DMS53 treated with DMSO at 0.1 percent for 48 hours (cell line): Measurements from ENCODE around the gene PALMD.
A peak's percentile ranks its signal among the peaks of the same experiment; 100 is the strongest.

Experiments used
- DNase-seq: peaks from one replicate; lab custom pipeline; 2025; ENCODE audit not compliant: unreplicated experiment; lab: John Stamatoyannopoulos, UW

Gene PALMD, protein sequence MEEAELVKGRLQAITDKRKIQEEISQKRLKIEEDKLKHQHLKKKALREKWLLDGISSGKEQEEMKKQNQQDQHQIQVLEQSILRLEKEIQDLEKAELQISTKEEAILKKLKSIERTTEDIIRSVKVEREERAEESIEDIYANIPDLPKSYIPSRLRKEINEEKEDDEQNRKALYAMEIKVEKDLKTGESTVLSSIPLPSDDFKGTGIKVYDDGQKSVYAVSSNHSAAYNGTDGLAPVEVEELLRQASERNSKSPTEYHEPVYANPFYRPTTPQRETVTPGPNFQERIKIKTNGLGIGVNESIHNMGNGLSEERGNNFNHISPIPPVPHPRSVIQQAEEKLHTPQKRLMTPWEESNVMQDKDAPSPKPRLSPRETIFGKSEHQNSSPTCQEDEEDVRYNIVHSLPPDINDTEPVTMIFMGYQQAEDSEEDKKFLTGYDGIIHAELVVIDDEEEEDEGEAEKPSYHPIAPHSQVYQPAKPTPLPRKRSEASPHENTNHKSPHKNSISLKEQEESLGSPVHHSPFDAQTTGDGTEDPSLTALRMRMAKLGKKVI

DNA sequence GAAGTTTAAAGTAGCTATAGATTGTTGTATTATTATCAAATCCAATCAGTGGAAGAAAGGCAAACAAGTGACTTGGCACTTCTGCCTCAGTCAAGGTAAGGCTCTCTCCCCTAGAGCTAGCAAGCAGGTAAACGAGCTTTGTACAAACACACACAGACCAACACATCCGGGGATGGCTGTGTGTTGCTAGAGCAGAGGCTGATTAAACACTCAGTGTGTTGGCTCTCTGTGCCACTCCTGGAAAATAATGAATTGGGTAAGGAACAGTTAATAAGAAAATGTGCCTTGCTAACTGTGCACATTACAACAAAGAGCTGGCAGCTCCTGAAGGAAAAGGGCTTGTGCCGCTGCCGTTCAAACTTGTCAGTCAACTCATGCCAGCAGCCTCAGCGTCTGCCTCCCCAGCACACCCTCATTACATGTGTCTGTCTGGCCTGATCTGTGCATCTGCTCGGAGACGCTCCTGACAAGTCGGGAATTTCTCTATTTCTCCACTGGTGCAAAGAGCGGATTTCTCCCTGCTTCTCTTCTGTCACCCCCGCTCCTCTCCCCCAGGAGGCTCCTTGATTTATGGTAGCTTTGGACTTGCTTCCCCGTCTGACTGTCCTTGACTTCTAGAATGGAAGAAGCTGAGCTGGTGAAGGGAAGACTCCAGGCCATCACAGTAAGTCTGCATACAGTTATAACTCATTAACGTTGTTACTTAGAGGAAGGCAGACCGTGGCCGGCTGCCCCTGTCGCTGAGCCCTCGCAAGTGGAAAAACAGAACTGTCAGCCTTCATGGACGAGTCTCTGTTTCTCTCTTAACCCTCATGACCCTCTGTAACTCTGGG is at the start of gene PALMD:
Gene PALMD (plus strand): TSS at position 415 of the 833 bp plus-strand sequence. CDS start 205 bp downstream, at position 620.
- peak; percentile 92 for DNase-seq

DNA sequence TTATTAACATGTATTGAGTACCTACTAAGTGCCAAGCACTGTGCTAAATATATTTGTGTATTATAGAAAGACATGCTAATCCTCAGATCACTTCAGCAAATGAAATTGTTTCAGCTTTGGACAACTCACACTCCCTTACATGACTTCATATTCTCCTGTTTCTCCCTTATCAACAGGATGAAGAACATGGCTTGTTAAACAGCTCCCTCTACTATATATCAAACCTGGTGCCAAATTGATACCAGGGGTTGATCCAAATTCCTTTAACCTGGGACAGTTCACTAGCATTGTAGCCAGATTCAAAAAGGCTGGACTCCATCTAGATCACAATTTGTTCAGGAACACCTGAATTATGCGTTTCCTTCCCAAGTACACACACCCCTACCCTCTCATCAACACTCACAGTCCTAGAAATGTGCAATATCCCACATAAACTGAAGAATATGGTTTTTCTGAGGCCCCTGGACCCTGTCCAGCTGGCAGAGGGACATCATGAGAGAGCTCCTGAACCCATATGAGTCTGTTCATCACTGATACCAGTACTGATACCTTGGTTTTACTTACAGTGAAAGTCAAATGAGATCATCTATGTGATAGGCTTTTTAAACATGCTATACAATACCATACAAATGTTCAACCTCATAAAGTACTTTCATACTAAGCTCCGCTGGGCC is 47.0 kb upstream of the PALMD start:
- DNase-seq, result no peak

GRCh38 chr1:99599678-99600175 is 46.2 kb upstream of the PALMD start:
- no peak for DNase-seq

- no peak for DNase-seq
Observed at GRCh38 chr1:99600782-99601181, 45.1 kb upstream of the PALMD start.

GRCh38 chr1:99601208-99601607 is 44.7 kb upstream of the PALMD start:
- no peak for DNase-seq

DNA sequence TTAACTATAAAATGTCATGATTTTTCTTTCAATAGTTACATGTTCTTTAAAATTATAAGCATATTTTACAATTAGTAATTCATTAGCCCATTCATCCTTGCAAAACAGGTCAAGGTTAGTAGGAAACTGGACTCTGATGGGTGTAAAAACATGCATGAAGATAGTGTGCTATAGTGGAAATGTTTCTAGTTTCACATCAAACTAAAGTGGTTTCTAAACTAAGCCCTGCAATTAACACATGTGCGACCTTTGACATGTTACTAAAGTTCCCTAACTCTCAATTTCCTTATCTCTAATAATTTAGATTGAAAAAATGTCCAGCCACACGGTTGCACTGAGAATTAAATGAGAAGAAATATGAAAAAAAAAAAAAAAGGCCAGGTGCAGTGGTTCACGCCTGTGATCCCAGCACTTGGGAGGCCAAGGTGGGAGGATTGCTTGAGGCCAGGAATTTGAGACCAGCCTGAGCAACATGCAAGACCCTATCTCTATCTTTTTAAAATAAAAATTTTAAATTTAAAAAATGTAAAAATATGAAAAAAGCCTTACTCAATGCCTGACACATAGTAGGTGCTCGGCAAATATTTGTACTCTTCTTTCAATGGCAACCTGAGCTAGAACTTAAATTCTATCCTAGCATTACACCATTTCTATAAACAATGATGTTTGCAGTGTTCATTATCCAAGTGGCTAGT is 44.1 kb upstream of the PALMD start:
- no peak for DNase-seq

DNA sequence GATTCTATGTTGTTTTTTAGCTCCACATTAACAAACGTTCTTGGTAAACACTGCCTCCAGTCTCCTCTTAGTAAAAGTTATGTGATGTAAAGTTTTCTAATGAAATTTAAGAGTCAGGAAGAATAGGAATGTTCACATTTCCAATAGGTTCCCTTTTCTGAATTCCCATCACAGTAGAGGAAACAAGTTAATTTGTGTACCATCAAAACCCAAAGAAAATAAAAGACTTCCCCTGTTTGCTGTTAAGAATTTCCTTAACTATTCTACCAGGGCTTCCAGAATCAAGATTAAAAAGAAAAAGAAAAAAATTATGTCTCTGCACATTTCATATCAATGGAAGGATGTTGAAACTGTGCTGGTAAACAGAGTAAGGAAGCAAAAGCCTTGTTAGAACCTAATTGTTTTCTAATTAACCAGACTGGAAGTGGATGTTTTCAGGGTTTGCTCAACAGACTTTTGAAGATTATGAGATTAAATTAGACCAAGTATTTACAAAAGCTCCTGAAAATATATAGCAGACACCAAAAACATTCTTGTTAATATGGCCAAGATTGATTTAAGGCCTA is 43.4 kb upstream of the PALMD start:
- no peak for DNase-seq

DNA sequence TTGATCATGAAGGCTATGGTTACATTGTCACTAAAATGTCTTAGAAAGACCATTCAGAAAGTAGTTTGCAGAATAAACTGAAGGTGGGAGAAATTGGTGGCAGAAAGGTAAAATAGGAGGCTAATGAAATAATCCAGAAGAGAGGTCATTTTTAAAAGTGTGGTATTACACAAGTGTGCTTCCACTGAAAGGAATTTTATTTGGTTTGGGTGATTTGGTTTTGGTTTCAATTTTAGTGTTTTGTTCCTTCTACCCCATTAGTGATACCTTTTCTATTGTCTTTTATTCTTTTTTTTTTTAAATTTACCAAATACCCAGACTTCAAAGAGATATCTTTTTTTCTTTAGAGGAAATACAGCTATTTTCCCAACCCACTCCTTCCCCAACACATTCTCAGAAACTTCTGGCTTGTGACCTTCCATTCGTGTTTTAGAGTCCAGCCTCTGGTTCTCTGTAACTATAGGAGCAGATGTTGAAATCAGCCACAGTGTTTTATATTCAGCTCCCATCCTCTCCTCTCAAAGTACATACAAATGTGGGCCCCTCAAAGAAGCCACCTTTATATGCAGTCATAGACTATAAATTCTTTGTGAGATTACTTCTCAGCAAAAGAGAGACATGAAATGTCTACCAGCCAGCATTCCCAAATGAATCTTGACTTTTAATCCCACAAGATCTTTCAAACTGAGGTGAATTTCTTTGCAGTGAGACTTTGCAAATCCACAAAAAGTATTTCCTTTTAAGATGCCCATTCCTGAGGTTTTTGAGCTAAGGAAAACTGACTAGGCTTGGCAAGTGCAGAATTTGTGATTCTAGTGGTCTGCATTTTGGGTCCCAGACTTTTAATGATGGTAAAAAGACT is 42.0 kb upstream of the PALMD start:
- DNase-seq, result no peak

DNA sequence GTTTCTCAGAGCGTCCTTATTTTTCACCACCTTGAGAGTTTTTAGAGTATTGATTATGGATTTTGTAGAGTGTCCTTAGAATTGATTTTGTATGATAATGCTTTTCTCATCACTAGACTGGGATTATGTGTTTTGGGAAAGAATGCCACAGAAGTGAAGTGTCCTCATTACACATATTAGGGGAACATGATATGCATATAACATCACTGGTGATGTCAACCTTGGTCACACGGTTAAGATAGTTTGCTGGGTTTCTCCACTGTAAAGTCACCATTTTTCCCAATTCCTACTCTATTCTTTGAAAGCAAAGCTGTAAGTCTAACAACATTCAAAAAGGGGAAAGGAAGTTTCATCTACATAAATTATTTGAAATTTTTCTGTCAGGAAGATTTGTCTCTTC is 39.6 kb upstream of the PALMD start:
- DNase-seq, result no peak

GRCh38 chr1:99607590-99607989 is 38.3 kb upstream of the PALMD start:
- DNase-seq, result no peak

DNA sequence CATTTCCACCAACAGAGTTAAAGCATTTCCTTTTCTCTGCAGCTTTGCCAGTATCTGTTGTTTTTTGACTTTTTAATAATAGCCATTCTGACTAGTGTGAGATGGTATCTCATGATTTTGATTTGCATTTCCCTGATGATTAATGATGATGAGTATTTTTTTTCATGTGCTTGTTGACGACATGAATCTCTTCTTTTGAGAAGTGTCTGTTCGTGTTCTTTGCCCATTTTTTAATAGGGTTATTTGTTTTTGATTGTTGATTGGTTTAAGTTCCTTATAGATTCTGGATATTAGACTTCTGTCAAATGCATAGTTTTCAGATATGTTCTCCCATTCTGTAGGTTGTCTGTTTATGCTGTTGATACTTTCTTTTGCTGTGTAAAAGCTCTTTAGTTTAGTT is 37.9 kb upstream of the PALMD start:
- no peak for DNase-seq

GRCh38 chr1:99613716-99614115 is 32.2 kb upstream of the PALMD start:
- no peak for DNase-seq

- no peak for DNase-seq
Observed at GRCh38 chr1:99614728-99615127, 31.2 kb upstream of the PALMD start.

DNA sequence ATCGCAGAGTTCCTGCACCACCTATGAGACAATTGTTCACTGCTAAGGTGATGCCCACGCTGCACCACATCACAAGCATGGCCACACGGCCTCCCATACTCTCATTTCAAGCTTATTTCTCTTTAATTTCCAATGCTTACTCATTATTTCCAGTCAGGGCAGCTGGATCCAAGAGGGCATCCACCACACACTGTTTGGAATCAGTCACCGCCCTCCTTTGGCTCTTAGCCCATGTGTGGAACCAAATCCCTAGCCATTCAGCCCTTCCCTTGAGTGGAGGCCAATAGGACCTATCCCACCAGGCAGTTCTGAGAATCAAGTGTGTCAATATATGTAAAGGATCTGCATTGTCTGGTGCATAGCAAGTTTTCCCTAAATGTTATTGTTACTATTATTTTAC is 26.3 kb upstream of the PALMD start:
- DNase-seq, result no peak

DNA sequence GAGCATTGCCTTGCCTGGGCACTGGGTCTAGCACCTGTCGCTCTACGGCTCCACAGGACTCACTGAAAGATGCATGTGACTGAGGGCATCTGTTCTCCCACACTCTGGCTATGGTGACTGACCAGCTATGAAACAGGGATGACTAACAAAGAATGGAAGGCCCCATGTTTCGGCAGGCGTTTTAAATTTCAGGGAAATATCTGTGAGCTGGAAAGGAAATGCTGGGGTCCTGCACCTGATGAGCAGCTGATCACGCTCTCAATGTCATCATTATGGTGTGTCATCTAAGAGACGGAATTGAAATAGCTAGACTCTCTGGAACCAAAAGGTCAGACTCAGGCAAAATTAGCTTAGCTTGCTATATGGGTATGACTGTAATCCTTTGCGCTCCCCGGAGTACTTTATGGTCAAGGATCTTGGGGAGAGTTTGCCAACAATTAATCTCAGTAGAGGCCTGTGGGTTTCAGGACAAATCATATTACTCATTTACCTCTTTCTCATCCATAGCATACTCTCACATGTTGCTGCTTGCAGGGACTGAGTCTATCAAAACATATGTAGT is 24.5 kb upstream of the PALMD start:
- no peak for DNase-seq

- DNase-seq, result no peak
Observed at GRCh38 chr1:99622702-99623347, 23.1 kb upstream of the PALMD start.

- no peak for DNase-seq
Observed at GRCh38 chr1:99623554-99623953, 22.4 kb upstream of the PALMD start.

- no peak for DNase-seq
Observed at GRCh38 chr1:99627615-99628014, 18.3 kb upstream of the PALMD start.
